ENCODE results near the gene C11orf58. TPM values are rescaled to one million over a fixed set of nuclear protein-coding genes. Genes with fewer than 3 reads are reported as not detected.

C11orf58 gene
- total and polyA plus RNA-seq, 2 experiments from 2014 or later = 164 to 280 TPM

DNA sequence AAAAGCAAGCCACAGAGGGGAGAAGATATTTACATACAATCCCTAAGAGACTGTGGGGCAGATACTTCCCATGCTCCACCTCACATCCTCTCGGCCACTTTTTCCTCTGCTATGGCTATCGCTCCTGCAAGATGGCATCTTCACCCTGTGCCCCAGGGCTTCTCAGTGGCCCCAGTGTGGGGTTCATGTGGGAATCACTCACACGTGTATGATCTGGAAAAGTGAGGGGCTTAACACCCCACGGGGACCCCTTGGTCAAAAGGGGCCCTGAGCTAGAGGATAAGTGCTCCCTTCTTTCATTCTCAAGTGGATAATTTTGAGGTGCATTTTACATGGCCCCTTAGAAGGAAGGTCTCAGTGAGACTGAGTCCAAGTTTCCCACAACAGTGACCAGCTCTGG, 28.7 kb downstream of the C11orf58 start (continued):
- TF ChIP-seq ZNF462 (CRISPR knock-in tag; IDR thresholded peaks at IDR 0.05) (no peak), NANOG (IDR thresholded peaks at IDR 0.05; ENCODE audit: borderline replicate concordance) (no peak), CREB1 (CRISPR knock-in tag; IDR thresholded peaks at IDR 0.05; ENCODE audit: low read depth) (no peak), ZNF331 (CRISPR knock-in tag; IDR thresholded peaks at IDR 0.05; ENCODE audit: low read depth) (no peak), POLR2AphosphoS5 (IDR thresholded peaks at IDR 0.05; ENCODE audit: low read depth) (no peak), JUNB (IDR thresholded peaks at IDR 0.05; ENCODE audit: unreplicated experiment) (no peak), EZH2phosphoT487 (IDR thresholded peaks at IDR 0.05; ENCODE audit: unreplicated experiment) (no peak), REST (IDR thresholded peaks at IDR 0.05; ENCODE audit: unreplicated experiment) (no peak), EZH2 (IDR thresholded peaks at IDR 0.05; ENCODE audit: low read depth, unreplicated experiment) (no peak)
- TF ChIP-seq, protein P1, sequence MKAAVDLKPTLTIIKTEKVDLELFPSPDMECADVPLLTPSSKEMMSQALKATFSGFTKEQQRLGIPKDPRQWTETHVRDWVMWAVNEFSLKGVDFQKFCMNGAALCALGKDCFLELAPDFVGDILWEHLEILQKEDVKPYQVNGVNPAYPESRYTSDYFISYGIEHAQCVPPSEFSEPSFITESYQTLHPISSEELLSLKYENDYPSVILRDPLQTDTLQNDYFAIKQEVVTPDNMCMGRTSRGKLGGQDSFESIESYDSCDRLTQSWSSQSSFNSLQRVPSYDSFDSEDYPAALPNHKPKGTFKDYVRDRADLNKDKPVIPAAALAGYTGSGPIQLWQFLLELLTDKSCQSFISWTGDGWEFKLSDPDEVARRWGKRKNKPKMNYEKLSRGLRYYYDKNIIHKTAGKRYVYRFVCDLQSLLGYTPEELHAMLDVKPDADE (IDR thresholded peaks at IDR 0.05) = no peak

Data from GM23338 (cell line).